Calu3 (cell line): ENCODE data around the gene SPATS2L. TPM values are rescaled to one million over a fixed set of nuclear protein-coding genes. Genes with fewer than 3 reads are reported as not detected.
A peak's percentile ranks its signal among the peaks of the same experiment; 100 is the strongest.

Source experiments
- BruUV-seq: library from RNA; stranded (reverse); fragments of 400-500 nt; replicated peaks from 2 replicates; lab custom pipeline; 2021; lab: Mats Ljungman, UMichigan
- CTCF ChIA-PET: fragments of 300-600 bp; sonication (Branson Sonifier 250); formaldehyde crosslinking; loops from one replicate; lab custom pipeline; 2022; ENCODE audit warnings: antibody characterized with exemption; lab: Charles Lee
- DNase-seq: peaks from one replicate; pipeline ENCODE4 v3.0.0; 2022
- H3K27ac Mint-ChIP-seq: one replicate; pipeline ENCODE4 v1.8.0; 2022; ENCODE audit warnings: mixed read lengths; ENCODE audit not compliant: unreplicated experiment
- H3K27me3 Mint-ChIP-seq: one replicate; pipeline ENCODE4 v1.8.0; 2022; ENCODE audit warnings: mixed read lengths; ENCODE audit not compliant: unreplicated experiment
- H3K36me3 Mint-ChIP-seq: one replicate; pipeline ENCODE4 v1.8.0; 2022; ENCODE audit warnings: mild to moderate bottlenecking, moderate library complexity, mixed read lengths; ENCODE audit not compliant: insufficient read depth, unreplicated experiment
- H3K4me1 Mint-ChIP-seq: one replicate; pipeline ENCODE4 v1.8.0; 2022; ENCODE audit warnings: mild to moderate bottlenecking, low read depth, mixed read lengths; ENCODE audit not compliant: unreplicated experiment
- H3K4me3 Mint-ChIP-seq: one replicate; pipeline ENCODE4 v1.8.0; 2022; ENCODE audit warnings: mild to moderate bottlenecking, low read depth, moderate library complexity, mixed read lengths; ENCODE audit not compliant: unreplicated experiment
- H3K9me3 Mint-ChIP-seq: one replicate; pipeline ENCODE4 v1.8.0; 2022; ENCODE audit warnings: low read depth, mixed read lengths; ENCODE audit not compliant: unreplicated experiment
- intact Hi-C: fragments of 100-400 bp; cut with micrococcal nuclease; formaldehyde crosslinking; loops from one replicate; pipeline ENCODE4 v1.10.0; 2022; ENCODE audit not compliant: unreplicated experiment
- total RNA-seq: library from RNA; stranded (reverse); gene quantifications from 2 replicates; pipeline ENCODE4 v1.2.3, GENCODE V29; 2022
- TF ChIP-seq, protein P1 (sequence below): fragments of 200-600 bp; IDR thresholded peaks from one replicate; pipeline ENCODE4 v1.8.0; 2022; ENCODE audit warnings: antibody characterized with exemption; ENCODE audit not compliant: unreplicated experiment

SPATS2L gene
- total RNA-seq, 1 experiment from 2014 or later = 378 TPM

- intact Hi-C loops = no loop called here
- H3K36me3 Mint-ChIP-seq = peaks cover 15% of the 10 kb centered on the region
- peaks cover 10% of the 10 kb centered on the region for H3K4me1 Mint-ChIP-seq
- TF ChIP-seq, protein P1, sequence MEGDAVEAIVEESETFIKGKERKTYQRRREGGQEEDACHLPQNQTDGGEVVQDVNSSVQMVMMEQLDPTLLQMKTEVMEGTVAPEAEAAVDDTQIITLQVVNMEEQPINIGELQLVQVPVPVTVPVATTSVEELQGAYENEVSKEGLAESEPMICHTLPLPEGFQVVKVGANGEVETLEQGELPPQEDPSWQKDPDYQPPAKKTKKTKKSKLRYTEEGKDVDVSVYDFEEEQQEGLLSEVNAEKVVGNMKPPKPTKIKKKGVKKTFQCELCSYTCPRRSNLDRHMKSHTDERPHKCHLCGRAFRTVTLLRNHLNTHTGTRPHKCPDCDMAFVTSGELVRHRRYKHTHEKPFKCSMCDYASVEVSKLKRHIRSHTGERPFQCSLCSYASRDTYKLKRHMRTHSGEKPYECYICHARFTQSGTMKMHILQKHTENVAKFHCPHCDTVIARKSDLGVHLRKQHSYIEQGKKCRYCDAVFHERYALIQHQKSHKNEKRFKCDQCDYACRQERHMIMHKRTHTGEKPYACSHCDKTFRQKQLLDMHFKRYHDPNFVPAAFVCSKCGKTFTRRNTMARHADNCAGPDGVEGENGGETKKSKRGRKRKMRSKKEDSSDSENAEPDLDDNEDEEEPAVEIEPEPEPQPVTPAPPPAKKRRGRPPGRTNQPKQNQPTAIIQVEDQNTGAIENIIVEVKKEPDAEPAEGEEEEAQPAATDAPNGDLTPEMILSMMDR = no peak
- H3K27me3 Mint-ChIP-seq = no peaks in the 10 kb centered on the region
- H3K4me3 Mint-ChIP-seq = no peak overlapping the region
- no peak overlapping the region for H3K27ac Mint-ChIP-seq
- DNase-seq = no peak
- H3K9me3 Mint-ChIP-seq = no peaks in the 10 kb centered on the region
- BruUV-seq = no TSS peak
- CTCF ChIA-PET = interaction anchor here (0.6 kb wide), 1 partner anchor 13 kb away, joined by 3 read pairs; the partner anchor contains the start of gene KCTD18
Observed at GRCh38 chr2:200523158-200523557, 216.7 kb downstream of the SPATS2L start.

DNA sequence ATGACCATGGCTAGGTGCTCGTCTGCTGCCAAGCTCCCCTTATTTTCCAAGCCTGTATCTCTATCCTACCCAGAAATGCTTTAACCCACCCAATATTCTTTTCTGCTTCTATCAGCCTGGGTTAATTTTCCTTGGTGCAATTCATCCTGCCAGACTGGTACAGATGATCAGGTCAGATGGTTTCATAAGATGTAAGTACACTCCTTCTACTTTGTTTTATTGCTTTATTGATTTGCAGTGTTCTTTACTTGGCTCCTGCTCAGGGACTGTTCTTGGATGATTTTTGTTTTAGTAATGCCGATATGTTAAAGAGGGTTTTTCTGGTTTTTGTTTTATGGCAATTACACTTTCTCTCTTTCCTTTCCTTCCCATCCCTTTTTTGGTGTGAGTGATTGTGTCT lies 217.1 kb downstream of the SPATS2L start:
- Mint-ChIP-seq H3K36me3 (peaks cover 15% of the 10 kb centered on the region), H3K27ac (no peak overlapping the region), H3K4me1 (peaks cover 15% of the 10 kb centered on the region), H3K4me3 (no peak overlapping the region), H3K9me3 (no peaks in the 10 kb centered on the region), H3K27me3 (no peaks in the 10 kb centered on the region)
- TF ChIP-seq, protein P1 = no peak
- intact Hi-C loops = no loop called here
- CTCF ChIA-PET = interaction anchor here (0.6 kb wide), 1 partner anchor 14 kb away, joined by 3 read pairs; the partner anchor contains the start of gene KCTD18
- BruUV-seq = no TSS peak
- DNase-seq = no peak

GRCh38 chr2:200525066-200525465 lies 218.6 kb downstream of the SPATS2L start:
- intact Hi-C loops = no loop called here
- Mint-ChIP-seq H3K9me3 (no peaks in the 10 kb centered on the region), H3K27me3 (no peaks in the 10 kb centered on the region), H3K4me3 (peak overlapping the region; percentile 33), H3K27ac (no peak overlapping the region), H3K36me3 (peaks cover 15% of the 10 kb centered on the region), H3K4me1 (peaks cover 21% of the 10 kb centered on the region)
- DNase-seq = no peak
- TF ChIP-seq, protein P1 = no peak
- CTCF ChIA-PET = no interaction called here
- BruUV-seq = no TSS peak

- CTCF ChIA-PET = interaction anchor here (0.6 to 1.5 kb wide), 2 partner anchors 8 to 339 kb away, joined by 3 read pairs; partner anchors contain the start of gene CLK1
- intact Hi-C loops = no loop called here
- no peaks in the 10 kb centered on the region for H3K27me3 Mint-ChIP-seq
- DNase-seq = no peak
- no peak overlapping the region for H3K27ac Mint-ChIP-seq
- TF ChIP-seq, protein P1 = no peak
- H3K36me3 Mint-ChIP-seq = peaks cover 15% of the 10 kb centered on the region
- no peaks in the 10 kb centered on the region for H3K9me3 Mint-ChIP-seq
- BruUV-seq = no TSS peak
- H3K4me1 Mint-ChIP-seq = peaks cover 21% of the 10 kb centered on the region
- H3K4me3 Mint-ChIP-seq = peak overlapping the region; percentile 89
Observed at GRCh38 chr2:200525551-200525881, 219.0 kb downstream of the SPATS2L start.
